H9 (cell line): ENCODE measurements around the gene BMPER. TPM values are rescaled to one million over a fixed set of nuclear protein-coding genes. Genes with fewer than 3 reads are reported as not detected.

Source experiments
- DNase-seq: peaks from one replicate; pipeline ENCODE4 v3.0.0-alpha.2; 2017
- H2AFZ ChIP-seq: one replicate; pipeline ENCODE4 v1.6.1; 2013; ENCODE audit warnings: mild to moderate bottlenecking, low read length, control low read depth, moderate library complexity
- H2AK5ac ChIP-seq: 2 replicates; pipeline ENCODE4 v1.6.1; 2013; ENCODE audit warnings: low read length, control low read depth, mixed read lengths; ENCODE audit not compliant: insufficient read length
- H2BK120ac ChIP-seq: one replicate; pipeline ENCODE4 v1.6.1; 2013; ENCODE audit warnings: low read depth, mild to moderate bottlenecking, low read length, control low read depth, inconsistent platforms; ENCODE audit not compliant: poor library complexity, severe bottlenecking
- H2BK12ac ChIP-seq: 2 replicates; pipeline ENCODE4 v1.6.1; 2013; ENCODE audit warnings: low read length, control low read depth, mixed read lengths, low read depth; ENCODE audit not compliant: insufficient read length
- H2BK15ac ChIP-seq: 2 replicates; pipeline ENCODE4 v1.6.1; 2013; ENCODE audit warnings: low read depth, low read length, control low read depth
- H2BK20ac ChIP-seq: one replicate; pipeline ENCODE4 v1.6.1; 2013; ENCODE audit warnings: low read depth, mild to moderate bottlenecking, low read length, control low read depth, inconsistent platforms; ENCODE audit not compliant: poor library complexity, severe bottlenecking
- H2BK5ac ChIP-seq: 2 replicates; pipeline ENCODE4 v1.6.1; 2013; ENCODE audit warnings: low read length, control low read depth, mixed read lengths; ENCODE audit not compliant: insufficient read length
- H3K14ac ChIP-seq: 2 replicates; pipeline ENCODE4 v1.6.1; 2013; ENCODE audit warnings: low read length, control low read depth; ENCODE audit not compliant: insufficient read depth
- H3K18ac ChIP-seq: 2 replicates; pipeline ENCODE4 v1.6.1; 2013; ENCODE audit warnings: low read depth, mild to moderate bottlenecking, mixed read lengths, low read length, control low read depth; ENCODE audit not compliant: insufficient read length
- H3K23ac ChIP-seq: 2 replicates; pipeline ENCODE4 v1.6.1; 2013; ENCODE audit warnings: low read length, control low read depth, mixed read lengths, low read depth; ENCODE audit not compliant: insufficient read length
- H3K23me2 ChIP-seq: 2 replicates; pipeline ENCODE4 v1.6.1; 2013; ENCODE audit warnings: low read depth, mild to moderate bottlenecking, mixed read lengths, low read length, control low read depth; ENCODE audit not compliant: insufficient read length, poor library complexity, severe bottlenecking
- H3K27ac ChIP-seq: 2 replicates; pipeline ENCODE4 v1.5.1; 2013; ENCODE audit warnings: low read length, control low read depth, mixed read lengths, low read depth; ENCODE audit not compliant: insufficient read length
- H3K27me3 ChIP-seq: 2 replicates; pipeline ENCODE4 v1.6.1; 2013; ENCODE audit warnings: low read length, control low read depth, inconsistent platforms; ENCODE audit not compliant: insufficient read depth
- H3K4ac ChIP-seq: 2 replicates; pipeline ENCODE4 v1.6.1; 2013; ENCODE audit warnings: low read depth, mild to moderate bottlenecking, control low read depth, inconsistent platforms, low read length, moderate library complexity
- H3K4me1 ChIP-seq: 2 replicates; pipeline ENCODE4 v1.6.1; 2013; ENCODE audit warnings: low read length, control low read depth, inconsistent platforms; ENCODE audit not compliant: insufficient read depth
- H3K4me2 ChIP-seq: 2 replicates; pipeline ENCODE4 v1.6.1; 2013; ENCODE audit warnings: low read length, control low read depth, mixed read lengths; ENCODE audit not compliant: insufficient read length, insufficient read depth
- H3K56ac ChIP-seq: 2 replicates; pipeline ENCODE4 v1.6.1; 2013; ENCODE audit warnings: low read depth, mild to moderate bottlenecking, mixed read lengths, low read length, control low read depth; ENCODE audit not compliant: insufficient read length
- H3K79me1 ChIP-seq: 2 replicates; pipeline ENCODE4 v1.6.1; 2013; ENCODE audit warnings: low read depth, mild to moderate bottlenecking, moderate library complexity, low read length, control low read depth, inconsistent platforms; ENCODE audit not compliant: insufficient read depth, poor library complexity, severe bottlenecking
- H3K79me2 ChIP-seq: 2 replicates; pipeline ENCODE4 v1.6.1; 2013; ENCODE audit warnings: low read length, control low read depth, inconsistent platforms; ENCODE audit not compliant: insufficient read depth
- H3K9ac ChIP-seq: 2 replicates; pipeline ENCODE4 v1.6.1; 2013; ENCODE audit warnings: low read length, control low read depth, mixed read lengths; ENCODE audit not compliant: insufficient read length; ENCODE audit errors: extremely low read depth
- H3K9me3 ChIP-seq: one replicate; pipeline ENCODE4 v1.6.1; 2013; ENCODE audit warnings: low read depth, low read length, inconsistent platforms; ENCODE audit not compliant: control insufficient read depth
- H3T11ph ChIP-seq: one replicate; pipeline ENCODE4 v1.6.1; 2013; ENCODE audit warnings: mild to moderate bottlenecking, low read length, control low read depth, inconsistent platforms
- H4K20me1 ChIP-seq: one replicate; pipeline ENCODE4 v1.6.1; 2013; ENCODE audit not compliant: control insufficient read depth, insufficient read length, insufficient read depth
- H4K5ac ChIP-seq: 2 replicates; pipeline ENCODE4 v1.6.1; 2013; ENCODE audit warnings: low read depth, mild to moderate bottlenecking, mixed read lengths, low read length, control low read depth; ENCODE audit not compliant: insufficient read length
- H4K8ac ChIP-seq: replicated peaks from 2 replicates; pipeline ENCODE4 v1.6.1; 2013; ENCODE audit warnings: low read length, control low read depth, mixed read lengths, low read depth; ENCODE audit not compliant: insufficient read length
- H4K91ac ChIP-seq: 2 replicates; pipeline ENCODE4 v1.6.1; 2013; ENCODE audit warnings: low read depth, mild to moderate bottlenecking, moderate library complexity, mixed read lengths, low read length, control low read depth; ENCODE audit not compliant: insufficient read length
- H3K27ac Mint-ChIP-seq, 3 experiments: 2 replicates in 2 of 3; 3 replicates in 1 of 3; pipeline ENCODE4 v1.8.0; 2020 to 2021; ENCODE audit warnings: mixed read lengths in 3 of 3, mild to moderate bottlenecking in 1 of 3, moderate library complexity in 1 of 3
- H3K27me3 Mint-ChIP-seq: 2 replicates; pipeline ENCODE4 v1.8.0; 2021; ENCODE audit warnings: low read depth, mild to moderate bottlenecking, moderate library complexity, mixed read lengths
- H3K36me3 Mint-ChIP-seq, 3 experiments: 2 replicates in 2 of 3; 3 replicates in 1 of 3; pipeline ENCODE4 v1.8.0; 2020 to 2021; ENCODE audit warnings: low read depth in 3 of 3, mixed read lengths in 3 of 3; ENCODE audit not compliant: insufficient read depth in 1 of 3
- H3K4me1 Mint-ChIP-seq, 2 experiments: 2 replicates each; pipeline ENCODE4 v1.8.0; 2020; ENCODE audit warnings: mixed read lengths in 2 of 2
- H3K4me3 Mint-ChIP-seq, 2 experiments: 2 replicates in 1 of 2; 3 replicates in 1 of 2; pipeline ENCODE4 v1.8.0; 2020 to 2021; ENCODE audit warnings: mild to moderate bottlenecking in 2 of 2, mixed read lengths in 2 of 2, moderate library complexity in 1 of 2
- H3K9me3 Mint-ChIP-seq, 2 experiments: 2 replicates in 1 of 2; 3 replicates in 1 of 2; pipeline ENCODE4 v1.8.0; 2020; ENCODE audit warnings: mild to moderate bottlenecking in 2 of 2, mixed read lengths in 2 of 2, moderate library complexity in 1 of 2
- CTCF ChIP-seq: fragments of 200-600 bp; sonication (generic); conservative IDR thresholded peaks from 3 replicates; pipeline ENCODE4 v1.8.0; 2021; ENCODE audit warnings: antibody characterized with exemption, mild to moderate bottlenecking
- WGBS: extraction: QIAGEN DNeasy Blood & Tissue Kit; methylation state at CpG from one replicate; pipeline ENCODE4 v1.1.7; 2013; ENCODE audit warnings: missing lambda C conversion rate, low lambda C conversion rate, mixed read lengths; ENCODE audit not compliant: insufficient read length; ENCODE audit errors: extremely low coverage; 5-methylcytosine and 5-hydroxymethylcytosine counted together
- total RNA-seq: library from RNA; stranded (reverse); gene quantifications from 2 replicates; pipeline ENCODE4 v1.2.1, GENCODE V29; 2021

BMPER gene
- total RNA-seq, 1 experiment from 2014 or later = 0.20 TPM

DNA sequence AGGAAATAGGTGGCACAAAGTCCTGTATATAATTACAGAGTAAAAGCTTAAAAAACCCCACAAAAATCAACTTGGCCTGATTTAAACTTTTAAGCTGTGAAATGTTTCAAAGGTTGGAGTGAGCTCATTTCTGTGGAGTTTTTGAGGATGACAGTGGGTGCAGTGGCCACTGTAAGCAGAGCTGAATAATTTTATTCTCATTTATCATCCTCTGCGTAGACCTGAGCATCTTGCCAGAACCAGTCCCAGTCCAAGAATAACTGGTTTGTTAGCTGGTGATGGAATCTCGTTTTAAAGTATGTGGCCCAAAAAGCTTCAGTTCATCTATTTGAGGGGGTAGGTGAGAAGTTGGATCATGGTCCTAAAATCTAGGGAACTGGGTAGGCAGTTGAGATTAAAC is 4.4 kb downstream of the BMPER start:
- Mint-ChIP-seq H3K4me3 (no peak overlapping the region), H3K27ac (no peak overlapping the region), H3K4me1 (peaks cover 0 to 3% of the 10 kb centered on the region in 2 experiments; a peak in 1 of 4 replicates), H3K27me3 (peaks cover 56% of the 10 kb centered on the region), H3K36me3 (no peaks in the 10 kb centered on the region), H3K9me3 (no peaks in the 10 kb centered on the region)
- H3K4me2 ChIP-seq = no peak overlapping the region
- no peak overlapping the region for H4K8ac ChIP-seq
- H3K56ac ChIP-seq = no peak overlapping the region
- H3K23ac ChIP-seq = no peak overlapping the region
- H2BK5ac ChIP-seq = no peak overlapping the region
- no peaks in the 10 kb centered on the region for H3K79me2 ChIP-seq
- no peak overlapping the region for H3T11ph ChIP-seq
- H3K9me3 ChIP-seq = no peaks in the 10 kb centered on the region
- H3K4me1 ChIP-seq = no peaks in the 10 kb centered on the region
- no peak overlapping the region for H3K9ac ChIP-seq
- no peak overlapping the region for H2BK20ac ChIP-seq
- H3K27ac ChIP-seq = no peak overlapping the region
- H2BK120ac ChIP-seq = no peak overlapping the region
- H4K5ac ChIP-seq = no peak overlapping the region
- no peaks in the 10 kb centered on the region for H3K79me1 ChIP-seq
- H2BK15ac ChIP-seq = no peak overlapping the region
- no peak overlapping the region for H4K91ac ChIP-seq
- H3K23me2 ChIP-seq = peaks cover 8% of the 10 kb centered on the region
- WGBS = no CpG with 5 or more reads among the region's 2 CpGs
- H4K20me1 ChIP-seq = no peaks in the 10 kb centered on the region
- no peak for DNase-seq
- no peak overlapping the region for H2BK12ac ChIP-seq
- no peak for TF ChIP-seq CTCF
- H3K27me3 ChIP-seq = peaks cover 4% of the 10 kb centered on the region; the same call in 1 of the 2 replicates
- H3K18ac ChIP-seq = no peak overlapping the region
- no peak overlapping the region for H3K14ac ChIP-seq
- no peak overlapping the region for H2AFZ ChIP-seq
- H3K4ac ChIP-seq = no peak overlapping the region
- no peak overlapping the region for H2AK5ac ChIP-seq
